Measurements from ENCODE around the gene INHBC.

DNA sequence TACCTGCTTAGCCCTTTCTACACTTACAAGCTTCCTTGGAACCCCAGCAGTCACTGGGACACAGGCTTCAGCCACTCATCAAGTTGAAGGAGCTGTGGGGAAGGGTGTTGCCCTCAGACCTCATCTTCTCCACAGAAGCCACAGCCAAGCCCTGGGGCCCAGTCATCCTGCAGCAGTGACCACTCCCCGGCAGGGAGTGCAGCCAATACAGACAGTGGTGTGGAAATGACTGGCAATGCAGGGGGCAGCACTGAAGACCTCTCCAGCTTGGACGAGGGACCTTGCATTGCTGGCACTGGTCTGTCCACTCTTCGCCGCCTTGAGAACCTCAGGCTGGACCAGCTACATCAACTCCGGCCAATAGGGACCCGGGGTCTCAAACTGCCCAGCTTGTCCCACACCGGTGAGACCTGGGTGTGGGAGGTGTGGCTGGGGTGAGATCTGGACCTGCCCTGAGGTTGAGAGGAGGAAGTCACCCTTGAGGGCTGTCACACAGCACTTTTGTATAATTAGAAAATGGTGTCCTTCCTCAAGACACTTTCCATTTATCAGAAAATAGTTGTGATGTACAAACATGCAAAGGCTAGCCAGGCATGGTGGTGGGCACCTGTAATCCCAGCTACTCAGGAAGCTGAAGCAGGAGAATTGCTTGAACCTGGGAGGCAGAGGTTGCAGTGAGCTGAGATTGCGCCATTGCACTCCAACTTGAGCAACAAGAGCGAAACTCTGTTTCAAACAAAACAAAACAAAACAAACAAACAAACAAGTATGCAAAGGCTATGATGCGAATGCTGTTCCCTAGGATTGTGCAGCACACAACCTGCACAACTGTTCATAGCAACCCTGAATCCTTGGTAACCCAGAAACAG, 34.9 kb downstream of the INHBC start:
- TF ChIP-seq, protein P1, sequence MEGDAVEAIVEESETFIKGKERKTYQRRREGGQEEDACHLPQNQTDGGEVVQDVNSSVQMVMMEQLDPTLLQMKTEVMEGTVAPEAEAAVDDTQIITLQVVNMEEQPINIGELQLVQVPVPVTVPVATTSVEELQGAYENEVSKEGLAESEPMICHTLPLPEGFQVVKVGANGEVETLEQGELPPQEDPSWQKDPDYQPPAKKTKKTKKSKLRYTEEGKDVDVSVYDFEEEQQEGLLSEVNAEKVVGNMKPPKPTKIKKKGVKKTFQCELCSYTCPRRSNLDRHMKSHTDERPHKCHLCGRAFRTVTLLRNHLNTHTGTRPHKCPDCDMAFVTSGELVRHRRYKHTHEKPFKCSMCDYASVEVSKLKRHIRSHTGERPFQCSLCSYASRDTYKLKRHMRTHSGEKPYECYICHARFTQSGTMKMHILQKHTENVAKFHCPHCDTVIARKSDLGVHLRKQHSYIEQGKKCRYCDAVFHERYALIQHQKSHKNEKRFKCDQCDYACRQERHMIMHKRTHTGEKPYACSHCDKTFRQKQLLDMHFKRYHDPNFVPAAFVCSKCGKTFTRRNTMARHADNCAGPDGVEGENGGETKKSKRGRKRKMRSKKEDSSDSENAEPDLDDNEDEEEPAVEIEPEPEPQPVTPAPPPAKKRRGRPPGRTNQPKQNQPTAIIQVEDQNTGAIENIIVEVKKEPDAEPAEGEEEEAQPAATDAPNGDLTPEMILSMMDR (IDR thresholded peaks at IDR 0.05 in 4 of 5, conservative IDR thresholded peaks at IDR 0.05 in 1 of 5) = no peak
- TF ChIP-seq POLR2A (IDR thresholded peaks at IDR 0.05) = no peak
